ENCODE results near the gene CGN.

The CGN gene

DNA sequence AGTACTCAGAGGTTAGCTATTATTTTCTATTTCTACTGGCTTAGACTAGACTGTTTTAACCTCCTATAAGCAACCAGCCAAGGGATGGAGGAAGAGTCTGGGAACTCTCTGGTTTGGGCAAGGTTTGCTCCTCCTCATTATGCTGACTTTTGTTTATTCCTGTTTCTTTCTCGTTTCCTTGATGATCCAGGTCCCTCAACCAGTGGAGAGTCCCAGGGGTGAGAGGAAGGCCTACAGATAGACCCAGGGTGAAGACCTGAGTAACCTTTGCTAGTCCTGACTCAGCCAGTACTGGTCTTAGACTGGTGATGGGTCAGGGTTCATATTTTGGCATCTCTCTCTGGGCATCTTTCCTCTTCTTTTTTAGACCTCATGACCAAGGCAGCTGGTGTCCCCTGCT lies 34.4 kb downstream of the CGN start:
- DNase-seq (ENCODE audit: extremely low read depth, insufficient read length) = no peak
- no peak for TF ChIP-seq CTCF (IDR thresholded peaks at IDR 0.05; ENCODE audit: insufficient read depth, low read length, poor library complexity, severe bottlenecking)
- H3K27me3 ChIP-seq (replicated peaks; ENCODE audit: control insufficient read depth, insufficient read depth, low read length) = no peaks in the 10 kb centered on the region
- no peaks in the 10 kb centered on the region for H3K36me3 ChIP-seq (ENCODE audit: control insufficient read depth, insufficient read depth, low read length)
- H3K4me3 ChIP-seq (replicated peaks; ENCODE audit: low read depth, low read length) = no peak overlapping the region

GRCh38 chr1:151546011-151546925 lies 35.1 kb downstream of the CGN start:
- no peaks in the 10 kb centered on the region for H3K36me3 ChIP-seq (ENCODE audit: control insufficient read depth, insufficient read depth, low read length)
- no peak for DNase-seq (ENCODE audit: extremely low read depth, insufficient read length)
- no peak for TF ChIP-seq CTCF (IDR thresholded peaks at IDR 0.05; ENCODE audit: insufficient read depth, low read length, poor library complexity, severe bottlenecking)
- no peaks in the 10 kb centered on the region for H3K27me3 ChIP-seq (replicated peaks; ENCODE audit: control insufficient read depth, insufficient read depth, low read length)
- no peak overlapping the region for H3K4me3 ChIP-seq (replicated peaks; ENCODE audit: low read depth, low read length)

GRCh38 chr1:151547119-151547899 lies 36.1 kb downstream of the CGN start:
- no peaks in the 10 kb centered on the region for H3K27me3 ChIP-seq (replicated peaks; ENCODE audit: control insufficient read depth, insufficient read depth, low read length)
- no peak for DNase-seq (ENCODE audit: extremely low read depth, insufficient read length)
- no peaks in the 10 kb centered on the region for H3K36me3 ChIP-seq (ENCODE audit: control insufficient read depth, insufficient read depth, low read length)
- no peak overlapping the region for H3K4me3 ChIP-seq (replicated peaks; ENCODE audit: low read depth, low read length)
- no peak for TF ChIP-seq CTCF (IDR thresholded peaks at IDR 0.05; ENCODE audit: insufficient read depth, low read length, poor library complexity, severe bottlenecking)

- H3K36me3 ChIP-seq (ENCODE audit: control insufficient read depth, insufficient read depth, low read length) = no peaks in the 10 kb centered on the region
- H3K27me3 ChIP-seq (replicated peaks; ENCODE audit: control insufficient read depth, insufficient read depth, low read length) = no peaks in the 10 kb centered on the region
- TF ChIP-seq CTCF (IDR thresholded peaks at IDR 0.05; ENCODE audit: insufficient read depth, low read length, poor library complexity, severe bottlenecking) = no peak
- H3K4me3 ChIP-seq (replicated peaks; ENCODE audit: low read depth, low read length) = no peak overlapping the region
- no peak for DNase-seq (ENCODE audit: extremely low read depth, insufficient read length)
Measured at GRCh38 chr1:151547900-151548230, 36.7 kb downstream of the CGN start.

- H3K4me3 ChIP-seq (replicated peaks; ENCODE audit: low read depth, low read length) = no peak overlapping the region
- no peak for TF ChIP-seq CTCF (IDR thresholded peaks at IDR 0.05; ENCODE audit: insufficient read depth, low read length, poor library complexity, severe bottlenecking)
- no peaks in the 10 kb centered on the region for H3K27me3 ChIP-seq (replicated peaks; ENCODE audit: control insufficient read depth, insufficient read depth, low read length)
- H3K36me3 ChIP-seq (ENCODE audit: control insufficient read depth, insufficient read depth, low read length) = no peaks in the 10 kb centered on the region
- no peak for DNase-seq (ENCODE audit: extremely low read depth, insufficient read length)
Measured at GRCh38 chr1:151549199-151549598, 38.0 kb downstream of the CGN start.

Measured in GM06990 (cell line).